Measurements from ENCODE around the gene CCNY. TPM values are rescaled to one million over a fixed set of nuclear protein-coding genes. Genes with fewer than 3 reads are reported as not detected.

Gene CCNY
- total and polyA plus RNA-seq, 2 of the 13 experiments (the other 11 are each of a cell fraction or from before 2014, with no cell fraction given): 48.2 to 54.7 TPM

GRCh38 chr10:35563261-35563891 lies 227.1 kb downstream of the CCNY start (continued):
- TF ChIP-seq RERE (CRISPR knock-in tag; IDR thresholded peaks at IDR 0.05; ENCODE audit: low read depth): no peak
- 0 out of 2 replicates have a peak, but pooled peaks have one; percentile 36 for TF ChIP-seq RAD21 (CRISPR knock-in tag; IDR thresholded peaks at IDR 0.05)

DNA sequence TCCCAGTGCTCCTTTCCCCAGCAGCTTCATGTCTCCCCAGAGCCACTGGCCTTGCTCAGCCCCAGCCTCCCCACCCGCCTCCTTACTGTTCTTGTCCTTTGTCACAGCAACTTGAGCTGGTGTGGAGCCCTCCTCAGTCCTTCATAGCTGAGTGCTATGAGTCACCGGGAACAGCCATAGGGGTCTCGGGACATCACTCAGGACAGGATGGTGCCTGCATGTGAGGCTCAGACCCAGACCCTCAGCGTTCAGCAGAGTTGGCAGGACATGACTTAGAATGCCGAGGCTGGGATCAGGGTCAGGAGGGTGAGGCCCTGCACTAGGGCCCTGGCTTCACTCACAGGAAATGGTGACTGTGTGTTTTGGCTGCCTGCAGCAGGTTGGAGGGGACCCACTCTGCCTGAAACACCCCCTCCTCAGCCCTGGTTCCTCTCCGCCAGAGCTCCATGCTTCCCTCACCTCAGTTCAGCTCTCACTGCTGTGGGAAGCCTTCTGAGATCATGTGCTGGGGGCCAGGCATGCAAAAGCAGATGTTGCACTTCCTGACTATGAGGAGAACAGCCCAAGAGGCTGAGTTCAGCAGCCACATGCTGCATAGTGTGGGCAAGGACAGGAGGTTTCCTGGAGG lies 228.1 kb downstream of the CCNY start:
- ChIA-PET POLR2A (no interaction called here), CTCF (ENCODE audit: low intra/inter-chr PET ratio, low total read pairs) (no interaction called here)
- no peak for FAIRE-seq
- in situ Hi-C loops (cut with HindIII; ENCODE audit: extremely low pct_ligation_motif_present, low pct_unique_long_range_greater_than_20kb): loop anchor here (25.0 kb wide), 1 partner anchor 452 kb away; no protein-coding TSS in a partner anchor
- WGBS (ENCODE audit: low lambda C conversion rate): 96% methylated on average over 3 of the region's 6 CpGs
- no peak for ATAC-seq
- Histone ChIP-seq H3K36me3 (replicated peaks in 1 of 2; ENCODE audit: control insufficient read depth in 1 of 2, insufficient read depth in 2 of 2, low read length in 2 of 2) (peaks cover 21 to 56% of the 10 kb centered on the region in 2 experiments), H3K27me3 (ENCODE audit: control insufficient read depth in 1 of 2, insufficient read depth in 2 of 2, low read length in 2 of 2) (no peaks in the 10 kb centered on the region), H3K9me3 (ENCODE audit: low read length) (no peaks in the 10 kb centered on the region), H3K79me2 (ENCODE audit: insufficient read depth, low read length) (no peaks in the 10 kb centered on the region), H3K9ac (ENCODE audit: insufficient read depth, low read depth, low read length) (no peak overlapping the region), H2AFZ (ENCODE audit: low read length) (no peak overlapping the region), H3K4me1 (ENCODE audit: insufficient read depth, low read length) (no peaks in the 10 kb centered on the region), H3K27ac (ENCODE audit: extremely low read length, insufficient read depth, low read length) (no peak overlapping the region), H3K4me2 (ENCODE audit: low read depth, low read length) (no peak overlapping the region), H4K20me1 (ENCODE audit: insufficient read depth, low read length) (no peaks in the 10 kb centered on the region), H3K4me3 (replicated peaks in 1 of 3; ENCODE audit: insufficient read depth in 1 of 3, low read depth in 2 of 3, low read length in 3 of 3) (no peak overlapping the region)
- no TSS peak for BruUV-seq (replicated peaks)
- intact Hi-C loops (cut with micrococcal nuclease; ENCODE audit: unreplicated experiment): no loop called here
- TF ChIP-seq ZC3H13 (CRISPR knock-in tag; IDR thresholded peaks at IDR 0.05): no peak
- TF ChIP-seq DPF2 (CRISPR knock-in tag; IDR thresholded peaks at IDR 0.05; ENCODE audit: borderline replicate concordance, low read depth): no peak
- TF ChIP-seq SP1 (IDR thresholded peaks at IDR 0.05): no peak
- no peak for TF ChIP-seq SP1 (CRISPR knock-in tag; IDR thresholded peaks at IDR 0.05)
- no peak for TF ChIP-seq ZNF790 (CRISPR knock-in tag; IDR thresholded peaks at IDR 0.05; ENCODE audit: borderline replicate concordance)
- TF ChIP-seq KDM1A (CRISPR knock-in tag; IDR thresholded peaks at IDR 0.05): no peak
- TF ChIP-seq TARDBP (CRISPR knock-in tag; IDR thresholded peaks at IDR 0.05): no peak
- TF ChIP-seq ZNF549 (CRISPR knock-in tag; IDR thresholded peaks at IDR 0.05): no peak
- no peak for TF ChIP-seq ZNF570 (CRISPR knock-in tag; IDR thresholded peaks at IDR 0.05; ENCODE audit: borderline replicate concordance)
- TF ChIP-seq ZNF589 (CRISPR knock-in tag; conservative IDR thresholded peaks at IDR 0.05): no peak
- no peak for TF ChIP-seq ZBTB8A (CRISPR knock-in tag; IDR thresholded peaks at IDR 0.05; ENCODE audit: borderline replicate concordance, low read depth)
- no peak for TF ChIP-seq SMAD3 (CRISPR knock-in tag; IDR thresholded peaks at IDR 0.05)
- TF ChIP-seq HDAC2 (CRISPR knock-in tag; IDR thresholded peaks at IDR 0.05): no peak
- TF ChIP-seq PHB2 (IDR thresholded peaks at IDR 0.05; ENCODE audit: partially characterized antibody): no peak
- no peak for DNase-seq (ENCODE audit: low spot score)

All from HepG2 (cell line).